Ectodermal cell (in vitro differentiated cells): ENCODE data around the gene GJA9.
"Not testable (repeated sequence)": the region's sequence is repeated elsewhere in the genome, so short reads cannot be mapped to it uniquely, and the experiment has no call there.

Source experiments
- H3K27ac ChIP-seq: 2 replicates; pipeline ENCODE4 v1.7.0; 2013; ENCODE audit warnings: mild to moderate bottlenecking, low read depth, low read length; ENCODE audit not compliant: insufficient read depth, poor library complexity, severe bottlenecking
- H3K27me3 ChIP-seq: 2 replicates; pipeline ENCODE4 v1.7.0; 2013; ENCODE audit warnings: mild to moderate bottlenecking, low read length; ENCODE audit not compliant: insufficient read depth, control insufficient read depth, poor library complexity, severe bottlenecking
- H3K36me3 ChIP-seq: one replicate; pipeline ENCODE4 v1.7.0; 2013; ENCODE audit warnings: low read length; ENCODE audit not compliant: control insufficient read depth, insufficient read depth
- H3K4me1 ChIP-seq: one replicate; pipeline ENCODE4 v1.7.0; 2013; ENCODE audit warnings: low read length; ENCODE audit not compliant: control insufficient read depth, insufficient read depth
- H3K4me3 ChIP-seq: 2 replicates; pipeline ENCODE4 v1.7.0; 2013; ENCODE audit warnings: low read depth, low read length, control low read depth; ENCODE audit not compliant: insufficient read depth
- H3K9me3 ChIP-seq: 2 replicates; pipeline ENCODE4 v1.7.0; 2013; ENCODE audit warnings: mild to moderate bottlenecking, low read length, moderate library complexity; ENCODE audit not compliant: control insufficient read depth
- WGBS, 2 experiments: methylation state at CpG; one replicate each; pipeline ENCODE4 v1.1.7; 2013; ENCODE audit warnings: missing lambda C conversion rate in 2 of 2; 5-methylcytosine and 5-hydroxymethylcytosine counted together

Gene GJA9

DNA sequence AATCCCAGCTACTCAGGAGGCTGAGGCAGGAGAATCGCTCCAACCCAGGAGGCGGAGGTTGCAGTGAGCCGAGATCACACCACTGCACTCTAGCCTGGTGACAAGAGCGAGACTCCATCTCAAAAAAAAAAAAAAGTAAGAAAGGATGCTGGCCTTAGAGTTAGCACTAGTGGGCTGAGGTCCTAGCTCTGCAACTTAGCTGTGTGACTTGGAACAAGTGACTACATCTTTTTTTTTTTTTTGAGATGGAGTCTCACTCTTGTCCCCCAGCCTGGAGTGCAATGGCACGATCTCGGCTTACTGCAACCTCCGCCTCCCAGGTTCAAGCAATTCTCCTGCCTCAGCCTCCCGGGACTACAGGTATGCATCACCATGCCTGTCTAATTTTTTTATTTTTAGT is 33.5 kb upstream of the GJA9 start:
- H3K4me3 ChIP-seq, H3K27me3 ChIP-seq, H3K9me3 ChIP-seq, H3K36me3 ChIP-seq, H3K4me1 ChIP-seq, H3K27ac ChIP-seq: not testable (repeated sequence)
- 91 to 93% methylated on average over 8 of the region's 8 CpGs for WGBS, 2 experiments

- no peaks in the 10 kb centered on the region for H3K36me3 ChIP-seq
- H3K27me3 ChIP-seq: no peaks in the 10 kb centered on the region
- H3K4me3 ChIP-seq: no peak overlapping the region
- no peak overlapping the region for H3K27ac ChIP-seq
- WGBS, 2 experiments: 93 to 94% methylated on average over 13 of the region's 13 CpGs
- H3K9me3 ChIP-seq: peaks cover 2% of the 10 kb centered on the region
- no peaks in the 10 kb centered on the region for H3K4me1 ChIP-seq
Measured at GRCh38 chr1:38908821-38909220, 27.4 kb upstream of the GJA9 start.

DNA sequence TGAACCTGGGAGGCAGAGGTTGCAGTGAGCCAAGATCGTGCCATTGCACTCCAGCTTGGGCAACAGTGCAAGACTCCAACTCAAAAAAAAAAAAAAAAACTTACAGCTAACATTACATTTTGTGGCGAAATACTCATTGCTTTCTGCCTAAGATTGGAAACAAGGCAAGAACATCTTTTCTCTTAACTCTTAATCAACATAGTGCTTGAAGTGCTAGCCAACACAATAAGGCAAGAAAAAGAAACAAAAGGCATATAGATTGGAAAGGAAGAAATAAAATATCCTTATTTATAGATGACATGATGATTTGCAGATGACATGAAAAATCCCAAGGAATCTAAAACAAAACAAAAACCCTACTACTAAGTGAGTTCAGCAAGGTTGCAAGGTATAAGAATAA is 24.6 kb upstream of the GJA9 start:
- WGBS, 2 experiments: 93% methylated on average over 2 of the region's 2 CpGs
- H3K4me3 ChIP-seq: no peak overlapping the region
- no peak overlapping the region for H3K27ac ChIP-seq
- no peaks in the 10 kb centered on the region for H3K4me1 ChIP-seq
- H3K9me3 ChIP-seq: peaks cover 2% of the 10 kb centered on the region
- no peaks in the 10 kb centered on the region for H3K27me3 ChIP-seq
- no peaks in the 10 kb centered on the region for H3K36me3 ChIP-seq

DNA sequence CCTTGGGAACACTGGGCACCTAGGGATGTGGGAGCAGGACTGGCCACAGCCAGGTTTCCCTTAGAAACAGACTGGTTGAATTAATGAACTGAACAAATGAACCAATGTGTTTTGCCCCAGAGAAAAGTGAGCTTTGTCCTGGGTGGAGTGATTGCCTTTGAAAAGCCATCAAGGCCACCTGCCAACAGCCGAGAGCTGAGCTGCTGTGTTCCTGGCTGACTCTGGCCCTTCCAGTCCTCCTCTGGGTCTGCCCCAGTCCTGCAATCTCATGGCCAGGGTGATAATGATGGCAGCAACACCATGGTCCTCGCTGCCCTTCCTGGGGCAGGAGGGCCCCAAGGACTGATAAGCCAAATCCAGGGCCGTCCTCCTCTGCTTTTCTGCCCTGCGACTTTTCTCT is 18.2 kb upstream of the GJA9 start:
- no peak overlapping the region for H3K27ac ChIP-seq
- no peaks in the 10 kb centered on the region for H3K4me1 ChIP-seq
- no peaks in the 10 kb centered on the region for H3K27me3 ChIP-seq
- H3K36me3 ChIP-seq: no peaks in the 10 kb centered on the region
- H3K4me3 ChIP-seq: no peak overlapping the region
- H3K9me3 ChIP-seq: no peaks in the 10 kb centered on the region
- 92 to 94% methylated on average over 4 of the region's 4 CpGs for WGBS, 2 experiments

DNA sequence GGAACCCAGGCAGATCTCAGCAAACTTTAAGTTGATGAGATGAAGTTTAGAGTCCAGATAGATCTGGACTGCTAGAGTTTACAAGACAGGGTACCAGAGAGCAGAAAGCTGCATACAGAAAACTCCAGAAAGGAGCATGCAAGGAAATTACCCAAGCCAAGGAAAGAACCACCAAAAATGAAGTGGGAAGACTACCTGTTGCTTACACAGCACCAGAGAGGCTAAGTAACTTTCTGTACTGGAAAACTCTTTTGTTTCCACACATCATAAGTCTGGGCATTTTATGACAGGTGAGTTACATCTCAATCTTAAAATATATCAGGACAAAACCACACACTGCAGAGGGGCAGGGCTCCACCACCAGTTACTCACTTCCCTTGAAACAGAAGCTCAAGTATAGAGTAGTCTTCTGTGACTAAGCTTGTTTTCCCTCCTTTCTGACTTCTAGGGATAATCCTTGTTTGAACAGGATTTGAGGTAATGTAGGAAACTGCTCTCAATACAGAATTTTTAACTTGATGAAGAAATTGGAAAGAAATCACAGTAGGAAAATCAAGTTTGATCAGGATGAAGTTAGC is 17.4 kb upstream of the GJA9 start:
- H3K27ac ChIP-seq: no peak overlapping the region
- H3K4me3 ChIP-seq: no peak overlapping the region
- no peaks in the 10 kb centered on the region for H3K36me3 ChIP-seq
- H3K4me1 ChIP-seq: no peaks in the 10 kb centered on the region
- H3K27me3 ChIP-seq: no peaks in the 10 kb centered on the region
- H3K9me3 ChIP-seq: no peaks in the 10 kb centered on the region

DNA sequence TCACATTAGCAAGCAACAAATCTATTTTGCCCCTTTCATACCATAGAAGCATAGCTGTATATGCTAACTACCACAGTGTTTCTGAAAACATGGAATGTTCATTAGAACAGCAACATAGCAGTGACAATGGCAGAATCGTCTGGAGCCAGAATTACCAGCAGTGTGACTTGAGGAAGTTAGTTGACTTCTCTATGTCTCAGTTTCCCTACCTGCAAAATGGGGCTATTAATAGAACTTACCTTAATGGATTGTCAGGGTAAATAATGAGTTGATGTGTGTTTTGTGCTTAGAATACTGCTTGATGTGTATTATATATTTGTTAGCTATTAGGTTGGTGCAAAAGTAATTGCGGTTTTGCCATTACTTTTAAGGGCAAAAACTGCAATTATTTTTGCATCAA is 14.8 kb upstream of the GJA9 start:
- Histone ChIP-seq H3K4me3 (no peak overlapping the region), H3K36me3 (no peaks in the 10 kb centered on the region), H3K4me1 (no peaks in the 10 kb centered on the region), H3K27me3 (no peaks in the 10 kb centered on the region), H3K27ac (no peak overlapping the region), H3K9me3 (no peaks in the 10 kb centered on the region)
- WGBS, 2 experiments: 95 to 96% methylated on average over 2 of the region's 2 CpGs

DNA sequence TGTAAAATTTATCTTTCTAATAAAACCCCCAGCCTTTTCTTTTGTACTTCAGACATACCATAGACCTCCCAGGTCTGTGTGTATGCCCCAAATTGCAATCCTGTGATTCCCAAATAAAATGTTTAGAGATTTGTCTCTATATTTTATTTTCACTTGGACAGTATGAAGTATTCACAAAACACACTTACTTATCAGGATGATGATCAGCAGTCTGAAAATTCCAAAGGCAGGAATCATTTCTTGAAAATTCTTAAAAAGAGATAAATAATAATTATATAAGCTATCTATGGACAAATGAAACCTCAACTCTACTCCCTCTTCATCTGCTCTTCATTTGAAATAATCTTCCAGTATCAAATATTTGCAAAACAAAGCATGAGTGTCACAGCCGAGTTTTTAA is 11.6 kb upstream of the GJA9 start:
- WGBS, 2 experiments: 100% methylated on average over 1 of the region's 1 CpG; no CpG with 5 or more reads in 1 of the 2 experiments
- Histone ChIP-seq H3K4me3 (no peak overlapping the region), H3K27ac (no peak overlapping the region), H3K4me1 (no peaks in the 10 kb centered on the region), H3K36me3 (no peaks in the 10 kb centered on the region), H3K9me3 (no peaks in the 10 kb centered on the region), H3K27me3 (no peaks in the 10 kb centered on the region)

DNA sequence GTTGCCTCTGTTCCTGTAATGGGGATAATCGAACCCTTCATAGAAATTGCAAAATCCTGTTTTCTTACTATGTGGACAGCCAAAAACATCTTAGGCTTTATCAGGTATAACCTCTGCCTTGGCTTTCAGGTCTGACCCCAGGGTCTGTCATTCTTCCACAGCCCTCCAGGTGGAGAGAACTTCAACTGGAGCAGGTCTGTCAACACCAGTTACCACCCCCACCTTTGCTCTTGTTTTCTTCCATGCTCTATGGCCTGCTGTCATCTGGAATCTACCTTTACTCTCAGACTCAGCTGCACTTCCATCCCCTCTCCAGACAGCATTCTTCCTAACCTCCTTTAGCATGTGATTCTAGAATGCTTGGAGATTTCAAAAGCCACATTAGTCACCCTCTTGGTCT is 10.4 kb upstream of the GJA9 start:
- Histone ChIP-seq H3K27me3 (no peaks in the 10 kb centered on the region), H3K9me3 (no peaks in the 10 kb centered on the region), H3K36me3 (no peaks in the 10 kb centered on the region), H3K27ac (no peak overlapping the region), H3K4me1 (no peaks in the 10 kb centered on the region), H3K4me3 (no peak overlapping the region)
- WGBS, 2 experiments: 91 to 92% methylated on average over 1 of the region's 1 CpG

GRCh38 chr1:38889589-38889988 is 8.2 kb upstream of the GJA9 start:
- Histone ChIP-seq H3K9me3 (no peaks in the 10 kb centered on the region), H3K4me3 (no peak overlapping the region), H3K4me1 (no peaks in the 10 kb centered on the region), H3K27me3 (no peaks in the 10 kb centered on the region), H3K27ac (no peak overlapping the region), H3K36me3 (no peaks in the 10 kb centered on the region)
- 85 to 91% methylated on average over 4 to 5 of the region's 5 CpGs for WGBS, 2 experiments

GRCh38 chr1:38888423-38889333 is 7.3 kb upstream of the GJA9 start:
- no peak overlapping the region for H3K4me3 ChIP-seq
- no peak overlapping the region for H3K27ac ChIP-seq
- no peaks in the 10 kb centered on the region for H3K36me3 ChIP-seq
- no peaks in the 10 kb centered on the region for H3K4me1 ChIP-seq
- no peaks in the 10 kb centered on the region for H3K9me3 ChIP-seq
- WGBS, 2 experiments: 90 to 93% methylated on average over 9 of the region's 9 CpGs
- no peaks in the 10 kb centered on the region for H3K27me3 ChIP-seq
